ENCODE measurements around the gene CLTB.

DNA sequence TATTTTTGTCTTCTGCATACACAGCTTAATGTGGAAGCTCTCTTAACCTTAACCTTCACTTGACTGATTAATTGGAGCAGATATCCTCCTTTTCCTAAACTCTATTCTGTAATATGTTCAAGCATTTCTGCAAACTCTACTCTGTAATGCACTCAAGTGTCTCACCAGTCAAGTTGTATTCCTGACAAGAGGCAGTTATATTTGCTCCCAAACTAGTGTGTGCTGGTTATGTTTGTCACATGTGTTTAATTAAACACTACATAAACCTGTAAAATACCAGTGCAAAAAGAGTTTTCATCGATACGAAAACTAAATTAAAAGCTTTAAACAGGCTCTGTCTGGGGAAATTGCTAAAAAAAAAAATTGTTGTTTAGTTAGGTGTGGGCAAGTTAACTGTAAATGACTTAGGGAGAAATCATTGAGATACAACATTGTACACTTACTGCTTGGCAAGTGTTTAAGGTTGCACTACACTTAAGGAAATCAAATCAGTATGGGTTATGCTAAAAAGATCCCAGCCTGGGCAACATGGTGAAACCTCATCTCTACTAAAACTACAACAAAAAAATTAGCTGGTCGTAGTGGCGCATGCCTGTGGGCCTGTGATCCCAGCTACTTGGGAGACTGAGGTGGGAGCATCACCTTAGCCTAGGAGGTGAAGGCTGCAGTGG is 38.5 kb upstream of the CLTB start:
- TF ChIP-seq, protein P1, sequence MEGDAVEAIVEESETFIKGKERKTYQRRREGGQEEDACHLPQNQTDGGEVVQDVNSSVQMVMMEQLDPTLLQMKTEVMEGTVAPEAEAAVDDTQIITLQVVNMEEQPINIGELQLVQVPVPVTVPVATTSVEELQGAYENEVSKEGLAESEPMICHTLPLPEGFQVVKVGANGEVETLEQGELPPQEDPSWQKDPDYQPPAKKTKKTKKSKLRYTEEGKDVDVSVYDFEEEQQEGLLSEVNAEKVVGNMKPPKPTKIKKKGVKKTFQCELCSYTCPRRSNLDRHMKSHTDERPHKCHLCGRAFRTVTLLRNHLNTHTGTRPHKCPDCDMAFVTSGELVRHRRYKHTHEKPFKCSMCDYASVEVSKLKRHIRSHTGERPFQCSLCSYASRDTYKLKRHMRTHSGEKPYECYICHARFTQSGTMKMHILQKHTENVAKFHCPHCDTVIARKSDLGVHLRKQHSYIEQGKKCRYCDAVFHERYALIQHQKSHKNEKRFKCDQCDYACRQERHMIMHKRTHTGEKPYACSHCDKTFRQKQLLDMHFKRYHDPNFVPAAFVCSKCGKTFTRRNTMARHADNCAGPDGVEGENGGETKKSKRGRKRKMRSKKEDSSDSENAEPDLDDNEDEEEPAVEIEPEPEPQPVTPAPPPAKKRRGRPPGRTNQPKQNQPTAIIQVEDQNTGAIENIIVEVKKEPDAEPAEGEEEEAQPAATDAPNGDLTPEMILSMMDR (IDR thresholded peaks at IDR 0.05 in 4 of 5, conservative IDR thresholded peaks at IDR 0.05 in 1 of 5): no peak
- TF ChIP-seq POLR2A (IDR thresholded peaks at IDR 0.05): no peak

Measured in gastrocnemius medialis (tissue), 4 donors.